Urinary bladder (tissue), 2 donors: Measurements from ENCODE around the gene MZT1. TPM values are rescaled to one million over a fixed set of nuclear protein-coding genes. Genes with fewer than 3 reads are reported as not detected.

Experiments
- polyA plus RNA-seq: library from polyadenylated mRNA; stranded (reverse); fragments of 200-250 nt; gene quantifications from one replicate; pipeline ENCODE4 v1.2.3, GENCODE V29; 2013
- small RNA-seq: library from RNA; depleted of rRNA; stranded (forward); fragments of <200 nt; gene quantifications from one replicate; pipeline ENCODE3, GENCODE V24; 2014
- total RNA-seq: library from RNA; depleted of rRNA; stranded (reverse); fragments of >200 nt; gene quantifications from one replicate; pipeline ENCODE4 v1.2.3, GENCODE V29; 2014
- donor health status: healthy.

MZT1 gene
- total and polyA plus RNA-seq, 2 donors = 9.7 to 19.0 TPM

Small RNA genes within 50 kb of the gene (small RNA-seq; reads per million reads assigned to genes)
- gene RNU6-80P = not detected

Other genes starting within 250 kb of the MZT1 start
- 9.0 TPM for gene BORA, start 294 bp upstream of the MZT1 start, total RNA-seq
- gene BORA, start 294 bp upstream of the MZT1 start, polyA plus RNA-seq = 1.6 TPM
- gene DIS3, start 54.3 kb upstream of the MZT1 start, total RNA-seq = 42.6 TPM
- gene DIS3, start 54.3 kb upstream of the MZT1 start, polyA plus RNA-seq = 15.0 TPM
- gene PIBF1, start 54.5 kb upstream of the MZT1 start, total RNA-seq = 74.2 TPM
- gene PIBF1, start 54.5 kb upstream of the MZT1 start, polyA plus RNA-seq = 12.9 TPM